ENCODE data around the gene HECTD1.
"Not testable (repeated sequence)": the region's sequence is repeated elsewhere in the genome, so short reads cannot be mapped to it uniquely, and the experiment has no call there.

The HECTD1 gene

DNA sequence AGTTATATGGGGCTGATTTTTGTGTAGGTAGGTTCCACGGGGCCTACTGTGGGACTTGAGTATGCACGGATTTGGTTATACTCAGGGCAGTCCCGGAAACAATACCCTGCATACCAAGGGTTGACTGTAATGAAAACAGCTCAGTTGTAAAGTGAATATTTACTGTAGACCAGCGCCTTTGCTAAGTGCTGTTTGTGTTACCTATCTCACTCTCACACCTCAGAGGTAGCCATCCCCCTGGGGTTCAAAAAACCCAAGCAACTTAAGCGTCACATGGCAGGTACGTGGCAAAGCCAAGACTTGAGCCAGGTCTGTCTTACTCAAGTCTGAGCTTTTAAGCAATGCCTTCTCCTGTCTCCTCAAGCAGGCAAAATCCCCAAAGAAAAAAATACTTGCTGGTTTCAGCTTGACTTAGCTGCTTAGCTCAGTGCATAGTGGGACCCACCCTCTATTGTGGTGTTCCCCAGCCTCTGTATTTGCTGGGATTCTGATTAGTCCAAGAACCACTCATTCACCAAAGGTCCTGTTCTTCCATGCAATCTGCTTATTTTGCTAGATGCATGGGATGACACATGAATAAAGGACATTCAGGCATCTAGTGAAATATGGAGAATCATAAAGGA, 147.2 kb downstream of the HECTD1 start:
- Histone ChIP-seq H3K9ac (no peak overlapping the region), H3K4me1 (no peaks in the 10 kb centered on the region), H3K27me3 (ENCODE audit: control insufficient read depth, insufficient read depth, low read length) (no peaks in the 10 kb centered on the region), H3K4me3 (ENCODE audit: low read depth, low read length) (no peak overlapping the region), H3K36me3 (ENCODE audit: control insufficient read depth, insufficient read depth, low read length) (no peaks in the 10 kb centered on the region), H3K27ac (no peak overlapping the region), H3K79me2 (peaks cover 2% of the 10 kb centered on the region), H2AFZ (no peak overlapping the region), H3K4me2 (ENCODE audit: low read length) (no peak overlapping the region), H3K9me3 (ENCODE audit: control insufficient read depth, low read length) (no peaks in the 10 kb centered on the region)
- TF ChIP-seq, protein P1, sequence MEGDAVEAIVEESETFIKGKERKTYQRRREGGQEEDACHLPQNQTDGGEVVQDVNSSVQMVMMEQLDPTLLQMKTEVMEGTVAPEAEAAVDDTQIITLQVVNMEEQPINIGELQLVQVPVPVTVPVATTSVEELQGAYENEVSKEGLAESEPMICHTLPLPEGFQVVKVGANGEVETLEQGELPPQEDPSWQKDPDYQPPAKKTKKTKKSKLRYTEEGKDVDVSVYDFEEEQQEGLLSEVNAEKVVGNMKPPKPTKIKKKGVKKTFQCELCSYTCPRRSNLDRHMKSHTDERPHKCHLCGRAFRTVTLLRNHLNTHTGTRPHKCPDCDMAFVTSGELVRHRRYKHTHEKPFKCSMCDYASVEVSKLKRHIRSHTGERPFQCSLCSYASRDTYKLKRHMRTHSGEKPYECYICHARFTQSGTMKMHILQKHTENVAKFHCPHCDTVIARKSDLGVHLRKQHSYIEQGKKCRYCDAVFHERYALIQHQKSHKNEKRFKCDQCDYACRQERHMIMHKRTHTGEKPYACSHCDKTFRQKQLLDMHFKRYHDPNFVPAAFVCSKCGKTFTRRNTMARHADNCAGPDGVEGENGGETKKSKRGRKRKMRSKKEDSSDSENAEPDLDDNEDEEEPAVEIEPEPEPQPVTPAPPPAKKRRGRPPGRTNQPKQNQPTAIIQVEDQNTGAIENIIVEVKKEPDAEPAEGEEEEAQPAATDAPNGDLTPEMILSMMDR (IDR thresholded peaks at IDR 0.05) = no peak

- no peak overlapping the region for H3K9ac ChIP-seq
- H3K4me1 ChIP-seq = no peaks in the 10 kb centered on the region
- no peak overlapping the region for H3K4me2 ChIP-seq (ENCODE audit: low read length)
- H3K9me3 ChIP-seq (ENCODE audit: control insufficient read depth, low read length) = no peaks in the 10 kb centered on the region
- no peaks in the 10 kb centered on the region for H3K27me3 ChIP-seq (ENCODE audit: control insufficient read depth, insufficient read depth, low read length)
- H2AFZ ChIP-seq = no peak overlapping the region
- TF ChIP-seq, protein P1 (IDR thresholded peaks at IDR 0.05) = no peak
- H3K79me2 ChIP-seq = peaks cover 2% of the 10 kb centered on the region
- H3K27ac ChIP-seq = no peak overlapping the region
- H3K4me3 ChIP-seq (ENCODE audit: low read depth, low read length) = no peak overlapping the region
- H3K36me3 ChIP-seq (ENCODE audit: control insufficient read depth, insufficient read depth, low read length) = no peaks in the 10 kb centered on the region
These were observed 148.3 kb downstream of the HECTD1 start for GRCh38 chr14:31059152-31059924.

GRCh38 chr14:31057701-31058364, 149.8 kb downstream of the HECTD1 start:
- Histone ChIP-seq H3K79me2 (peaks cover 4% of the 10 kb centered on the region), H3K36me3 (ENCODE audit: control insufficient read depth, insufficient read depth, low read length) (no peaks in the 10 kb centered on the region), H3K4me3 (ENCODE audit: low read depth, low read length) (no peak overlapping the region), H3K4me1 (no peaks in the 10 kb centered on the region), H3K9ac (no peak overlapping the region), H3K27me3 (ENCODE audit: control insufficient read depth, insufficient read depth, low read length) (no peaks in the 10 kb centered on the region), H2AFZ (no peak overlapping the region), H3K9me3 (ENCODE audit: control insufficient read depth, low read length) (no peaks in the 10 kb centered on the region), H3K27ac (no peak overlapping the region), H3K4me2 (ENCODE audit: low read length) (no peak overlapping the region)
- TF ChIP-seq, protein P1 (IDR thresholded peaks at IDR 0.05) = no peak

DNA sequence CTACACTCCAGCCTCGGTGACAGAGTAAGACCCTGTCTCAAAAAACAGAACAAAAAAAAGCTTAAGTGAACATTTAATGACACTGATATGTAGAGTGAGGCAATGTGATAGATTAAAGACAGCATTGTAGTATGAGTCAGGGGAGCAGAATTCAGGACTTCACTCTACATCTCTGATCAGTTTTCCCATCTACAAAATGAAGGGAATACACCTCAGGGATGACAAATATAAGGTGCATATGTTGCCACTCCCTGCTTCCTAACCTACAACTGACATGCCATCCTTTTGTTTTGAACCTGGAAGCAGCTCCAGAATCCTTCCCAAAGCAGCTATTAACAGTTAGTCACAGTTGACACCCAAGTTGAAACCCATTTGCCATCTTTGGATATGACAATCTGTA, 150.6 kb downstream of the HECTD1 start:
- Histone ChIP-seq H3K9me3 (ENCODE audit: control insufficient read depth, low read length) (no peaks in the 10 kb centered on the region), H3K27ac (no peak overlapping the region), H3K4me2 (ENCODE audit: low read length) (no peak overlapping the region), H2AFZ (no peak overlapping the region), H3K4me1 (no peaks in the 10 kb centered on the region), H3K4me3 (ENCODE audit: low read depth, low read length) (no peak overlapping the region), H3K79me2 (peaks cover 4% of the 10 kb centered on the region), H3K9ac (no peak overlapping the region), H3K36me3 (ENCODE audit: control insufficient read depth, insufficient read depth, low read length) (no peaks in the 10 kb centered on the region), H3K27me3 (ENCODE audit: control insufficient read depth, insufficient read depth, low read length) (no peaks in the 10 kb centered on the region)
- TF ChIP-seq, protein P1 (IDR thresholded peaks at IDR 0.05) = no peak

GRCh38 chr14:31052905-31053586, 154.5 kb downstream of the HECTD1 start:
- not testable (repeated sequence) for H3K4me1 ChIP-seq; H3K9me3 ChIP-seq (ENCODE audit: control insufficient read depth, low read length); H3K4me3 ChIP-seq (ENCODE audit: low read depth, low read length); H3K79me2 ChIP-seq; H3K4me2 ChIP-seq (ENCODE audit: low read length); H3K9ac ChIP-seq; H3K27ac ChIP-seq; H3K36me3 ChIP-seq (ENCODE audit: control insufficient read depth, insufficient read depth, low read length); H2AFZ ChIP-seq; H3K27me3 ChIP-seq (ENCODE audit: control insufficient read depth, insufficient read depth, low read length)
